LHCN-M2 (cell line): ENCODE results near the gene GABARAP. TPM values are rescaled to one million over a fixed set of nuclear protein-coding genes. Genes with fewer than 3 reads are reported as not detected.
"Not testable (repeated sequence)": the region's sequence is repeated elsewhere in the genome, so short reads cannot be mapped to it uniquely, and the experiment has no call there.

Experiments used
- DNase-seq: peaks from one replicate; pipeline ENCODE4 v3.0.0-alpha.2; 2012; ENCODE audit warnings: low read depth
- total RNA-seq: library from RNA; depleted of rRNA; stranded (reverse); fragments of >200 nt; gene quantifications from 2 replicates; pipeline ENCODE4 v1.2.3, GENCODE V29; 2014

The GABARAP gene
- total RNA-seq, 1 experiment from 2014 or later, result 171 TPM

DNA sequence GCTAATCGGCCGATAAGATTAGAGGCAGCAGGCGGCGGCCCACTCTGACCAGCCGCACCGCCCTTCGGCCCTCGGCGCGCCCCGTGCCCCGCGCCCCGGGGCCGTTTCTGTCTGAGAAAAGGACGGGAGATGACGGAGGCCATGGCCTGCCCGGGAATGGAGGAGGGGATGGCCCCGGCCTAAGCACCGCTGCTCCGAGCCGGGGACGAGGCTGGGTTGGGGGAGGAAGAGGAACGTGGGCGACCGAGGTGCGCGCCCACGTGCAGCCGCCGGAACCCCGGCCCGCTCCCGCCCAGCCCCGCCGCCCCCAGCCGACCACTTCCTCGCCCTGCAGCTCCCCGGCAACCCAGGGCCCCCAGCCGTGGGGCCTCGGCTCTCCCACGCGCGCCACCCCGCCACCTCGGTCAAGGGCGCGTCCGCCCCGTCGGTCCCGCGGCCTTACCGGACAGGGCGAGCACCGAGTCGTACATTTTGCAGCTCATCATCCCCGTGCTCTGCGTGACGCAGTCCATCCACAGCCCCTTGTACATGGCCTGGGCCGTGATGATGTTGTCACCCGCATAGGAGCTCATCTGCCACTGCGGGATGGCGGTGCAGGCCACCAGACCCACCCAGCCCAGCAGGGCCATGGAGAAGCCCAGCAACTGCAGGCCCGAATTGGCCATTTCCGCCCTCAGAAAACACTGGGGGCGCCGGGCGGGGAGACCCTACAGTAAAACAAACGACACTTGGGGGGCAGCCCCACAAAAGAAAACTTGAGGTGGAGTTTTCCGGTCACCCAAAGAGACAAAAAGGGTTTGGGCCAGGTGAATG lies 19.3 kb upstream of the GABARAP start:
- DNase-seq, result no peak

DNA sequence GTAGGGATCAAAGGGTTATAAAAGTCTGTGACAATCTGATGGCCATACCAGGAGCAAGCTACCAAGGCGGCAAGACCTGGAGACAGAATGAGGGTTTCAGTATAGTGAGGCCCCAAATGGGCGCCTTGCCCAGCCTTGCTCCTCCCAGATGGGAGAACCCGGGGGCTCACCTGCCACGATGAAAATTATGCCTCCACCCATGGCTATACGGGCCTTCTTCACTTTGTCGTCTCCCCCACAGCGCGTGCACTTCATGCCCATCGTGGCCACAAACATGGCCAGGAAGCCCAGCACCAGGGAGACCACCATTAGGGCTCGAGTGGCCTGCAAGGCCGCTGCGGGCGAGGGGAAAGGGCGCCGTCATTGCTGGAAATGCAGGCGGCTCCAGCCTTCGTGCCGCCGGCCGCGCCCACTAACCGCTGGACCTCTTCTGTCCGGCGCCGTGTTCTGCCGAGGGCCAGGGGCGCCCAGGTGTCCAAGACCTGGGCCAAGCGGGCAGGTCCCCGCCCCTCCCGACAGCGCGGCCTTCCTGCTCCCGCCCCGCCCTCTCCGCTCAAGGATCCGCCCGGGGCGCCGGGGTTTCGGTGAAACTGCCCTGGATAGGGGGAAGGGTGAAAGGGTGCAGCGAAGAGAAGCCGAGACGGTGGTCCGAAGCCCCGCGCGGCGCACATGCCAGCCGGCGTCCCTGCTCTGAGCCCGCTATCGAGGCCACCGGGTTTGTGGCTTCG lies 18.6 kb upstream of the GABARAP start:
- no peak for DNase-seq

DNA sequence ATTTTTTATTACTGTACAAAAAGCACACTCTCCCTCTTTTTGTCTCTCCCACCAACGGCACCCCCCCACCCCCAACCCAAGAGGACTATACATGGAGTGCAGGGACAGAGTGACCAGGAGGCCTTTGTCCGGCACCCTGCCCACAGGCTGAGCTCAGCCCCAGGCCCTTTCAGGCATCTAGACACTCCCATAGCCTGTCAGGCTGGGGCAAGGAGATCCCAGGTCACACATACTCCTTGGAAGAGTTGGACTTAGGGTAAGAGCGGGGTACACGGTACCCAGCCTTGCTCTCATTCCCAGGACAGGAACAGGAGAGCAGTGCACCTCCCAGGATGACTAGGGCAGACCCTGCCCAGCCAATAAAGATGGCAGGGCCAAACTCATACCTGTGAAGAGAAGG lies 17.9 kb upstream of the GABARAP start:
- no peak for DNase-seq

DNA sequence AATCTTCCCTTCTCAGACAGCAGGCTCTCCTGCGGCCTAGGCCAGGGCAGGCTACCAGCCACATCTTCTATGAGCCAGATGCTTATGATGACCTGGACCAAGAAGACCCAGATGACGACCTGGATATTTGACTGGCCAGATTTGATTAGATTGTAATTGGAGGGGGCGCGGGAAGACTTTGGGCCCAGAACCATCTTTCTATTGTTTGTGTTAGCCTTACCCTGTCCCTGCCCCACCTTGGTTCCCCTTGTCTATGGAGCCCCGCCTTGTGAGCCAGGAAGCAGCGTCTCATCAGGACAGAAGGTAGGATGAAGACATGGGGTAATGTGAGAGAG lies 17.3 kb upstream of the GABARAP start:
- DNase-seq, result no peak

DNA sequence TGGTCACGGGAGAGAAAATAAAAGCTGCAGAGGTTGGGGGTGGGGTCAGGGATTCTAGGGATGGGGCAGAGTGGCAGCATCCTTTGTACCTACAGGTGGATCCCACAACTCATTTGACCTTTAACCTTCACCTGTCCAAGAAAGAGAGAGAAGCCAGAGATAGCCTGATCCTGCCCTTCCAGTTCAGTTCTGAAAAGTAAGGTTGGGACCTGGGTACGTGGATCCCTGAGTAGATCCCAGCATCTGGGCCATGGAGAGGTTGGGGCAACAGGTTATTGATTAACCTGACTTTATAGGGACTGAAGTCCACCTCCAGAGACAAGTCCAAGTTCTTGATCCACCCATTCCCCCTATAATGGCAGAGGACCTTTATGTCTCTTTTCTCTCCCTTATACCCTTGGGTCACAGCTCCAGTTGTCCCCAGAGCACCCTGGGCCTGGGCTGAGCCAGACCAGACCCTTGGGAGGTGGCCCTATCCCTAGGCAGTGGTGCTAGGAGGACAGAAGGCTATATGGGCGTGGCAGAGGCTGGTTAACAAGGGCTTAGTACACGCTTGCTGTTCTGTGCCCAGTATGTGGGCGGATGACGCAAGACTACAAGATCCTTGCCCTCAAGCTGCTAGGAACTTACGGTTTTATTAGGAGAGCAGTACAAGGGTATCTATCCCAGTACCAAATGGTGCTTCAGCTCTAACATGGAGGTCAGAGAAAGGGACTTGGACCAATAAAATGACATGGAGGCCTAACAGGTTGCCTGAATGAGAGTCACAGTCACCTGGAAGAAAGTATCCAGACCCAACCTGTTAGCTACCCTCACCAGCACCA lies 16.7 kb upstream of the GABARAP start:
- DNase-seq, result peak; percentile 46

DNA sequence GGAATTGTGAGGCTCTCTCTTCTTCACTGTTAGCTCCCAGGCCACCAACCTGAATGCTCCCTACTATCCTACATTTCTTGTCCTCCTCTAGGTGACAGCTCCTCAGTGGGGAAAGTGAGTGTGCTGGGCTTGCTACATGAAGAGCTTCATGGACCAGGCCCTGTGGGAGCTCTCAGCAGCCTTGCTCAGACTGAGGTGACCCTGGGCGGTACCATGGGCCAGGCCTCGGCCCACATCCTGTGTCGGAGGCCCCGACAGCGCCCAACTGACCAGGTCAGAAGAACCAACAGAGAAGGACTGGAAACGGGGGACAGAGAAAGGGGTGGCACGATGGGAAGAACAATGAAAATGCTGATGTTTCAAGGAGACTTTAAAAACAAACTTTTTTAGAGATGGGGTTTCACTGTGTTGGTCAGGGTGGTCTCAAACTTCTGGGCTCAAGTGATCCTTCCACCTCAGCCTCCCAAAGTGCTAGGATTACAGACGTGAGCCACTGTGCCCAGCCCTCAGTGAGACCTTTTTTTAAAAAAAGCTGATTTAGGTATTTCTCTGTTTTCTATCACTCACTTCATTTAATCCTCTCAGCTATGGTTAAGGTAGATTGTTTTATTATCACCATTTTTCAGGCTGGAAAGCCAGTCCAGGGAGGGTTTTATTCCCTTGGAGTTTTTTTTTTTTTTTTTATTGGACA lies 14.7 kb upstream of the GABARAP start:
- DNase-seq, result no peak

DNA sequence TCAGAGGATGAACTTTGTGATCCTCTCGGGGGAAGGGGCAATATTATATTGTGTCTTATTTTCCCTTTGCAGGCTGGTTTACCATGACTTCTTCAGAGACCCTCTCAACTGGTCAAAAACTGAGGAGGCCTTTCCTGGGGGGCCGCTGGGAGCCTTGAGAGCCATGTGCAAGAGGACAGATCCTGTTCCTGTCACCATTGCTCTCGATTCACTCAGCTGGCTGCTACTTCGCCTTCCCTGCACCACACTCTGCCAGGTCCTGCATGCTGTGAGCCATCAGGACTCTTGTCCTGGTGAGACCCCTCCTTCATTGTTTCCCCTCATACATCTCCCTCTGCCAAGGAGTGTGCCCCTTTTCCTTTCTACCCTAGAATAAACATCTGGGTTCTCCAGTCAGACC lies 12.3 kb upstream of the GABARAP start:
- no peak for DNase-seq

DNA sequence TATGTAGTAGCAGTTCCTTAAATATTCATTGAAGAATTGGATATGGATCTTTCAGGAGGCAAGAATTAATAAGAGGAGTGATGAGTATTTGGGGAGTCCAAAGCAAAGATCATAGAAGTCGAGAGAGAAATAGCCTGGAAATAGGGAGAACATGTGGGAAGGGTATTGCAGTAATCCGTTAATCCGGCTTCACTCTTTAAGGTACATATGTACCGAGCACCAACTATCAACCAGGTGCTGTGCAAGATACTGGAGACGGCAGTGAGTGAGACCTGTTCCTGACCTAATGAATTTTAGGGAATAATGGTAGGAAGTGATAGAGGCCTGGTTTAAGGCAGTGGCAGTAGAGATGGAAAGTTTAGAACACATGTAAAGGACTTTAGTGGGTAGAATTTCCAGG lies 10.8 kb upstream of the GABARAP start:
- no peak for DNase-seq

DNA sequence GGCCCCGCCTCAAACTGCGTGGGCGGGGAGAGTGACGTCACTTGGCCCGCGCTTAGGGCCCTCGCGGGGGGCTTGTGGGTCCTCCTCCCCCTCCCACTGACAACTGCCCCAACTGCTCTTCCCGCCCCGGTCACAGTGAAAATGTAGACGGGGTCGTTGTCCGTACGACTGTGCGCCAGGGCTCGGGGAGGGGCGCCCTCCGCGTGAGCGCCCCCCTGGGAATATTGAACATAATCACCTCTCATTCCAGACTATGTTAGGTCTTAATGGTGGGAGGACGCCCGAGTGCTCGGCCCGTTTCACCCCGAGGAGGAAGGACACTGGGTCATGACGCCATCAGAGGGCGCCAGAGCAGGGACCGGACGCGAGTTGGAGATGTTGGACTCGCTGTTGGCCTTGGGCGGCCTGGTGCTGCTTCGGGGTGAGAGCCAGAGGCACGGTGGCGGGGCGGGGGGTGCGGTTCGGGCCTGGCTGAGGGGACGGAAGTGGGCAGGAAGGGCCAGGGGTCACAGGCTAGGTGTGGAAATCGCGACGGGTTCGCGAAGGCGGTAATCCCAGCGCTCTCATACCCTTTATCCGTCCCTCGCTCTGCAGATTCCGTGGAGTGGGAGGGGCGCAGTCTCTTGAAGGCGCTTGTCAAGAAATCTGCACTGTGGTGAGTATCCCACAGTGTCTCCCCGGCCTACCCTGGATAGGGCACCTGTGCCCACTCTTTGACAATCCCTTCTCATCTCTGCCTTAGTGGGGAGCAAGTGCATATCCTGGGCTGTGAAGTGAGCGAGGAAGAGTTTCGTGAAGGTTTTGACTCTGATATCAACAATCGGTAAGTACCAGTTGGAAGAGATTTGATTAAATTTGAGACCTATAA lies 10.2 kb upstream of the GABARAP start, which contains the start of gene ELP5:
ELP5 (plus strand) TSS at position 40 of the 868 bp plus-strand sequence; CDS start at position 376, 336 bp downstream.
- peak; percentile 94 for DNase-seq

DNA sequence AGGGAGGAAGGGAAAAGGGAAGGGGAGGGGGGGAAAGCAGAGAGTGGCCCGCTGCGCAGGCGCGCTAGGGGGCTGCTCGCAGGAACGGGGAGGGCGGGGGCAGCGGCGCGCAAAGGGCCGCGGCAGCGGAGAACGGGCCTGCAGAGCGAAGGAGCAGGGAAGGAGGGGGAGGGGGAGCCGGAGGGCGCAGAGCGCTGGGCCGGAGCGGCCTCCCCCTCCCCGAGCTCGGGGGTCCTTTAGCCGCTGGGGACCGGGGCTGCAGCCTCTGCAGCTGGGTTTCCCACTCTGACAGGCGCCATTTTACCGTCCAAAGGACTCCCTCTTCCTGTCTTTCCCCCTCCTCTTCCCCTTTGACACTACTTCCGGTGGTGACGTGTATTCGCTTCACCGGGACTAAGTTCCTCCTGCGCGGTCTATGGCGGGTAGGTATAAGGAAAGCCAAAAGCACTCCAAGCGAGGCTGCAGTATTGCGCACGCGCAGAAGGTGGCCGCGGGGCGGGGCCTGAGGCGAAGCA lies 9.5 kb upstream of the GABARAP start, which contains the start of gene CTDNEP1:
CTDNEP1 (minus strand) TSS at position 74 of the 515 bp plus-strand sequence. CDS start 438 bp downstream, outside the sequence.
- peak; percentile 100 for DNase-seq

DNA sequence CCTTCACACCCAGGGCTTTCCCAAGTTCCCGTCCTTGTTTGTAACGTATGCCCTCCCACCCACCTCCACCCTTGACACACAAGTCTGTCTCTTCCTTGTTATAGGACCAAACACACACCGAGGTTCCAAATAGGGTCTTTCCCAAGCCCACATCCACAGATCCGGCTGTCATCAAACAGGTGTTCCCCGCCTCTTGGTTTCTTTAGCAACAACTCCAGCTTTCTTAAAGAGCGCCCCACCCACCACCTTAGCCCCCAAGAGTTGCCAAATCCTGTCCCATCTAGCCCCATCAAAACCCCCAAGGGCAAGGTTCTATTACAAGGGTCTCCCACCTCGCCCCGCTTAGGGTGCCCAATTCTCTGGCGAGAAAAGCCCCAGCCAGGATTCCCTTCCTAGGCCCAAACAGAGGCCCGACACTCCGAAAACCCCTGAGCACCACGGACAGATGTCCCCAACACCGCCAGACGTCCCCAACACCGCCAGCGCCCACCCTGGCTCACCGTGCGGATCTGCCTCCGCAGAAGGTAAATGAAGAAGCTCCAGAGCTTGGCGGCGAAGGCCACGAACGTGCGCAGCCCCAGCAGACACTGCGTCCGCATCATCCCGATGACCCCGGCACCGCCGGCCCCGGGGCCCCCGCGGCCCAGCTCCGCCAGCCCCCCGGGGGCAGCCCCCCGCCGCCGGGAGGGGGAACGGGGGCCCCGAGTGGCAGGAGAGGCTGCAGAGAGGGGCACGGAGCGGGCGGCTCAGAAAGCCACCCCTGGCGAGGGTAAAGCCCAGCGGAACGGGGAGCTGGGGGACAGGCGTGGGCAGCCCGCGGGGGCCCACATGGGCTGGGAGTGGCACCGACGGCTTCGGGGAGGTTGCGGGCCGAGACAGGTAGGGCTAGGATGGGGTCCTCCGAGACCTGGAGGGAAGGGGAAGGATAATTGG lies 8.7 kb upstream of the GABARAP start:
- no peak for DNase-seq

DNA sequence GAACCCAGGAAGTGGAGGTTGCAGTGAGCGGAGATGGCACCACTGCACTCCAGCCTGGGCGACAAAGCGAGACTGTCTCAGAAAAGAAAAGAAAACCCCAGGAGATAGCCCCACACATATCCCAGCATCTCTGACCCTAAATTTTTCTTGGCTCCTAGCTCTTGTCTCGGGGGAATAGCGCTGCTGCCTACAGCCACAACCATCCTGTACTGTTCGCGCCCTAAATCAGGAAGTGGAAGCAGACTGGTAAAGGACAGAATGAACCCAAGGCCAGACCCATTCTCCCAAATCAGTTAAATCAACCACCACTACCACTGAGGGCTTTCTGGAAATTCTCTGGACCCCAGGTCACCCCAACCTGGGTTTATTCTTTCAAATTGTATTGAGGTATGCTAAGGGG lies 7.6 kb upstream of the GABARAP start:
- DNase-seq, result no peak

DNA sequence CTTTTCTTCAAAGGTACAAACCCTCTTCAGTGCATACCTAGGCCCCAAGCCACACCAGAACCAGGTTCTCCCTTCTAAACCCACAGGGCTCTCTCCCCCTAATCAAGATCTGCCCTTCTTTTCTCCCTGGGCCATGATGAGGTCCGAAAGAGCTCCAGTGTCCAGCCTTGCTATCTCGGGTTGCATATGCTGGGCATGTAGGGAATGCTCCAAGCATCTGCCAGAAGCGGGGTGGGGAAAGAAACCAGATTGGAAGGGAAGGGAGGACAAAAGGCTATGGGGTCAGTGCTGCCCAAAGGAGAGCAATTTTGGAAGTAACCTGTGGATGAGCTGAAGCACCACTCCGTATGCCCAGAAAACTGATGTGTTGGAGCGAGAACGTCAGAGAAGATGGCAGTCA lies 7.0 kb upstream of the GABARAP start:
- no peak for DNase-seq

DNA sequence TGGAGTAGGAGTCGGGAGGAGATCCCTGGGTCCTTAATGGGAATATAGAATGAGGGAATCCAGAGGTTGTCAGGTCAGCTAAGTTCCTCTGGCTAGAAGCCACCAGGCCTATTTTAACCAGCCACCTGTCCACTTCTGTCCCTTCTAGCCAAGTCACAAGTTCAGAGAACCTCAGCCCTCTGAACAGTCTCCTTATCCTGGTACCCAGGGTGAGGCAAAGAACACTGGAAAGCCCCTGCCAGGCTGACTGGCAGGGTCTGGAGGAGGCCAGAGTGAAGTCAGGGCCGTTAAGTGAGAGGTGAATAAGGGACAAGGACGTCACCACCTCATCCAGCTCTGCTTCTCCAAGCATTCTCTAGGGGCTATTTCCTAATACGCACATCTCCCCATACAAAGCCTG lies 6.5 kb upstream of the GABARAP start:
- no peak for DNase-seq

DNA sequence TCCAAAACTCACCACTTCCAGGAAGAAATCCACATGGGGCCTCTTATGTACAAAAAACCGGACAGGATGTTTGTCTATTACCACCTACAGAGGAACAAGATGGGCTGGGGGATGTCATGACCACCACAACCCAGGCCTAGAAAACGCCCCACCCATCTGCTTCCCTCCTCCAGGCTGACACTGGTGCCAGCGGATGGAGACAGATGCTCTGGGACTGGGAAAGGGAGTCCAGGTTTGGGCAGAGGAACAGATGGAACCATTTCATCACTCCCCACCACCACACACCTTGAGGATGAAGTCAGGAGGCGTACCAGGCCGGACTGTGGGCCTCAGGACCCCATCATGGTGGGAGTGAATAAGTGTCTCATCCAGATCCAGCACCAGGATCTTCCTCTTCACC lies 4.5 kb upstream of the GABARAP start:
- DNase-seq, result no peak

DNA sequence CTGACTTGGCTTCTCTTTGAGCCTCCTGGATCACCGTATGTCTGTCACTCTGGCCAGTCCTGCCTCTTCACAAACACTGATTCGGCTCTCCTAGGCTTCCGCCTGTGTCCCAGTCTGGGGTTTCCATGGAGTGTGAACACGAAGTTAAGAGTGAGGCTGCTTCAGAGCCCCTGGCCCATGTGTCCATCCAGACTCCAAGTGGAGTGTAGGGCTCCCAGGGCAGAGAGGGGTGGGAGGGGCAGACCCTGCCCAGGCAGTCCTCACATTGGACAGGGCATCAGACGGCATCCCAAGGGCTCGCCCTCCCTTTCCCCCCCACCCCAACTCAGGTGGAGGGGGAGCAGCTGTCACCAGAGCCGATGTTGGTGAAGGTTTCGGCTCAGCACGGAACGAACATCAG lies 1.6 kb upstream of the GABARAP start:
- not testable (repeated sequence) for DNase-seq

DNA sequence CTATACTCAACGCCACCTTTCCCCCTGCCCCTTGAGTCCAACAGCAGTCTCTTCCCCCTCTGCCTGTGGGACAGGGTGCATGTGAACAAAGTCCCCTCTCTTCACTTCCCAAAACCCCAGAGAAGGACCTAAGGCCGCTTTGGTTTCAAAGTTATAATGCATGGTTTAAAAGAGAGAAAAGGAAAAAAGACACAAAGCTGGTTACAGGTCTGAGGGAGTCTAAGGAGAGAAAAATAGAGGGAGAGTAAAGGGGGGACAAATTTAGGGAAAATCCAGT lies 1.1 kb upstream of the GABARAP start:
- DNase-seq, result no peak

DNA sequence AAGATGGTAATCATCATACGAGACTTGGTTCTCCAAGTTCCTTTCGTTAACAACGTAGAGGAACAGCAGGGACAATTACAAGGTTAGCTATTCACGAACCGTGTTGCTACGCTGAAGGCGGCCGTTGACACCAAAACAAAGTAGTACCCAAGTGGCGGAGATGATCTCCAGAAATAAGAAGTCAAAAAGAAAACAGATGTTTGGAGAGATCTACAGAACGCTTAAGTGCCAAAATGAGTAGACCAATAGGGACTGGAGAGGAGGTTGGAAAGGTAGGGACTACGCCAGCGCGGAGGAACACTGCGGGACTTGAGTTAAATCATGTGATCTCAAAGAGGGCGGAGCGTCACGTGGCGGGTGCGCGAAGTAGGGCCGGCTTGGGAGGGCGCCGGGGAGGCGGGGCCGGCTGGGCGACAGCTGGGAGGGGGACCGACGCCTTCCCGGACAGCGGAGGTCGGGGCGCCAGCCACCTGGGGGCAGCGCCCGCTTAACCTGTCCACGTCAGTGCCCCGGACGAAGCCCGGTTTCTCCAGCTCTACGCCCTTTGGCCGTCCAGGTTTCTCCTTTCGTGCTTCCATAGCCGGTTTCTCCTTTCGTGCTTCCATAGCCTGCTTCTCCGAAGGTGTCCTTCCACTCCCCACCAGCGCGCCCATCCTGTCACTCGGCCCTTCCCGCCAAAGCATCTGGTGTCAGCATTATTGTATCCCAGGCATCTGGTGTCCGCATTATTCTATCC lies 636 bp upstream of the GABARAP start:
- peak; percentile 94 for DNase-seq
